ENCODE data around the gene CASP6.
"Not testable (repeated sequence)": the region's sequence is repeated elsewhere in the genome, so short reads cannot be mapped to it uniquely, and the experiment has no call there.

Gene CASP6

DNA sequence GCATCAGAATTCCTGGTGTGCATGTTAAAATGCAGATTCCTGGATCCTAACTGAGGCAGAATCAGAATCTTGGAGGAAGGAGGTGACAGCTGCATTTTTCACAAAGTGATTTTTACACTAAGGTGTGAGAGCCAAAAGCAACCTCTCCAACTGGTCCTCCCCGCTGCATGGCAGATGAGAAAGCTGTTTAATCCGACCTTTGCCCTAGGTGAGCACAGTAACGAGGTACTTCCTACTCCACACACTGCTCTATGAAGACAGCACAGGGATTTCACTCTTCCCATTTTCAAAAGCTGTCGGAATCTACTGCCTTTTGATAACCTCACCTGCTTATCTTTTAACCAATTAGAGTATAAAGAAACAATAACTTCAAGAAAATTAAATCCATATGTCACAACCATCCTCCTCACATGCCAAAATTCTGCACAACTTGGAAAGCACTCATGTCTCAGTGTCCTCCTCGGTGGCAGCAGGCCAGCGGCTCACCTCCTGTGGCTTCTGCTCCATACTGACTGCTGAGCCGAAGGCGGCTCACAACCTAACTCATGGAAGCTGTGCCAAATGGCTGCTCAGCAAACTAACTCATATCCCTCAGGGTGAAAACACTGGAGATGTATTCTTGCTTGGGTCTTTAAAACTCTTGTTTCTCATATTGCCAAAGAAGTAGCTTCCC, 3.6 kb downstream of the CASP6 start:
- peaks cover 46% of the 10 kb centered on the region for H3K4me1 Mint-ChIP-seq
- H3K4me3 Mint-ChIP-seq = no peak overlapping the region
- H3K9me3 Mint-ChIP-seq = no peaks in the 10 kb centered on the region
- H3K36me3 Mint-ChIP-seq = peaks cover 34% of the 10 kb centered on the region
- no peak for DNase-seq
- CTCF ChIA-PET = no interaction called here
- H3K27ac Mint-ChIP-seq = peak overlapping the region; percentile 42
- no peaks in the 10 kb centered on the region for H3K27me3 Mint-ChIP-seq

DNA sequence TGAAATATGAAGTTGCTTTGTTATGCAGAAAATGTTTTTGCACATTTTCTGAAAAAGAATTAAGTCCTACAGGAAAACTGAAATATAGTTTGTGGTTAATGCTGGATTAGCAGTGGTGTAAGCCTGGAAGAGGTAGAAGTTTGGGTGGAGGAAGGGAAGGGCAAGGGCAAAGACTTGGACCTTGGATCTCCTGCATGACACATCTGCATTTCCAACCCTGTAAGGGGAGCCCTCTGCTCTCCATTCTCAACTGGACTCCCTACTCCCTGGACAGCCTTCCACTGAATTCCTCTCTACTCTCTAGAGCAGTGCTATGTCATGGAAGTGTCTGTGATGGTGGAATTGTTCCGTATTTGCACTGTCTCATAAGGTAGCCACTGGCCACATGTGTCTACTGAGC, 4.6 kb downstream of the CASP6 start:
- CTCF ChIA-PET = no interaction called here
- H3K27ac Mint-ChIP-seq = no peak overlapping the region
- DNase-seq = no peak
- H3K9me3 Mint-ChIP-seq = no peaks in the 10 kb centered on the region
- no peak overlapping the region for H3K4me3 Mint-ChIP-seq
- H3K27me3 Mint-ChIP-seq = no peaks in the 10 kb centered on the region
- peaks cover 44% of the 10 kb centered on the region for H3K36me3 Mint-ChIP-seq
- H3K4me1 Mint-ChIP-seq = peaks cover 43% of the 10 kb centered on the region

DNA sequence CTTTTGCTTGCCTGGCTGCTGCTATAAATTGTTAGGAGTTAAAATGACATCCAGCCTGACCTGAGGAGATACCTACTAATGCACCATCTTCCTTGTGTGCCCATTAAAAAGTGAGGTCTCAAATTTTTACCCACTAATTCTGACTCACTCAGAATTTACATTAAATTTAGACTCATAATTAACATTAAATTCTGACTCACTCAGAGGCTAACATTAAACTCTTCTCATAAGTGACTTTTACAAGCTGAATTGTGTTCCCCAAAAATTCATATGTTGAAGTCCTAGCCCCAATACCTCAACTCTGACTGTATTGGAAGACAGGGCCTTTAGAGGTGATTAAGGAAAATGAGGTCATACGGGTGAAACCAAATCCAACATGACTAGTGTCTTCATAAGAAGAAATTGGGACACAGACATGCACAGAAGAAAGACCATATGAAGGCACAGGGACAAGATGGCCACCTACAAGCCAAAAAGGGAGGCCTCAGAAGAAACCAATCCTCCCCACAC, 11.8 kb downstream of the CASP6 start:
- Mint-ChIP-seq H3K4me1 (peaks cover 39% of the 10 kb centered on the region), H3K4me3 (no peak overlapping the region), H3K9me3 (no peaks in the 10 kb centered on the region), H3K27me3 (no peaks in the 10 kb centered on the region), H3K36me3 (peaks cover 65% of the 10 kb centered on the region), H3K27ac (peak overlapping the region; percentile 81)
- CTCF ChIA-PET = no interaction called here
- DNase-seq = no peak

DNA sequence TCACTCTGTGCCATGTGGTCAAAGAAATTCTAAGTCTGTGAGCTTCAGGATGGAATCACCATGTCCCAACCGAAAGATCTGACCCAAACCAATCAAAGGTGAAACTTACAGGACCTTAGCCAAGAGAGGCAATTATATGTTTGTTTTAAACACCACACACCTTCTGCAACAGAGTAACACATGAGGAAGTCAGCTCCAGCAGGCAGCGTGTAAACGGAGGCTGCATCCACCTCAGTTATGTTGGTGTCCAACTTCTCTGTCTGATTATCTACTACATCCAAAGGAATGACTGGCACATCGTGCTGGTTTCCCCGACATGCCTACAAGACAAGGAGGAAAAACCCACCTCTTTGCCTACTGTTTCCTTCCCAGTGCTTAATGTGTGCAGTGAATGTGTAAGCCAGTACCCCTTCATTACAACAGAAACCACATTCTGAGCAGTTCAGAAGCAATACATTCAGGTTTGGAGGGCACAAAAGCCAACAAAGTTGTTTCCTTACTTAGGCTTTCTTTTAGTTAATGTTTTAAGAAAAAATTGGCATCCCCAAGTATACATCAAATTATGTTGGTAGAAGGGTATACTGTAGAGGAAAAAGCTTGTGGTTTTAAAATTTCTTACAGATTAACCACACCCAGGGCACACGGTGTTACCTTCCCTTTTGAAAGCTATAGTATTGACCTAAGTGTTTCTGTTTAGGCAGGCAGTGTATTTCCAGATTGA, 12.4 kb downstream of the CASP6 start:
- Mint-ChIP-seq H3K27me3 (no peaks in the 10 kb centered on the region), H3K4me1 (peaks cover 39% of the 10 kb centered on the region), H3K27ac (peak overlapping the region; percentile 81), H3K36me3 (peaks cover 67% of the 10 kb centered on the region), H3K9me3 (no peaks in the 10 kb centered on the region), H3K4me3 (peak overlapping the region; percentile 21)
- peak; percentile 25 for DNase-seq
- CTCF ChIA-PET = no interaction called here

DNA sequence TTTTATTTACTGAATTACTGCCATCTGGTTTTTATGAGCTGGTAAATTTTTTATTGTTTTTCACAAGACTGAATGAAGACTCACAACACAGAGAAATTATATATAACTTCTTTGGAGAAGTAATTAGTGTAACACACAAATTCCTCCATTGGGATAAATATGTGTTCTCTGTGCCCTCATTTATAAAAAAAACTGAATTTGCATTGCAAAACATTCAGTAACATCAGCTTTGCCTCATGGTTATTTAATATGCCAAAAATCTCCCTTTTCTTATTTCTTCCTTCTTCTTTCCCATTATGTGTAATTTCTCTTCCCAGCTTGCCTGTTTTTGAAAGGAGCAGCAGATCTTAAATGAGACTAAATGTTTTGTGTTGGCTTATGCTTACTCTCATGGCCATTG, 18.5 kb downstream of the CASP6 start:
- Mint-ChIP-seq H3K27me3 (no peaks in the 10 kb centered on the region), H3K36me3 (peaks cover 76% of the 10 kb centered on the region), H3K4me1 (peaks cover 34% of the 10 kb centered on the region), H3K27ac (no peak overlapping the region), H3K4me3 (no peak overlapping the region), H3K9me3 (peaks cover 3% of the 10 kb centered on the region)
- DNase-seq = no peak
- CTCF ChIA-PET = no interaction called here

DNA sequence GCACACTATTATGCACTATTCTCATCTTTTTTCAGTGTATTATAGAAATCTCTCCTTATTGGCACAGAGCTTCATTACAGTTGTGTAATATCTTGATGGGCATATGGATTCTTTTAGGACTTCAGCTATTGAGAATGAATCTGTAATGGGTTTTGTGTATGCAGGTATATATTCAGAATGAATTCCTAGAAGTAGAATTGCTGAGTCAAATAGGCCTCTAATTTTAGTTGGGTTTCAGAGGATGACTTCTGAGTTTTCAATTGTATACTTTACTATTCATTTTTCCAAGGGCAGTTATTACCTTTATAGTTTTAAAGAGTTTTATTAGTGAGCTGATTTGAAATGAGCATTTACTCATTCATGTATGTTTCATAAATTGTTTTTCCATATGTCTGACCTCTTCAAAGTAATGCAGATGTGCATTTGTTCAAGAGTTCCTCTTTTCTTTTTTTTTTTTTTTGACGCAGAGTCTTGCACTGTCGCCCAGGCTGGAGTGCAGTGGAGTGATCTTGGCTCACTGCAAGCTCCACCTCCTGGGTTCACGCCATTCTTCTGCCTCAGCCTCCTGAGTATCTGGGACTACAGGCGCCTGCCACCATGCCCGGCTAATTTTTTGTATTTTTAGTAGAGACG, 19.5 kb downstream of the CASP6 start:
- Mint-ChIP-seq H3K27ac (peak overlapping the region; percentile 33), H3K9me3 (peaks cover 5% of the 10 kb centered on the region), H3K4me1 (peaks cover 34% of the 10 kb centered on the region), H3K36me3 (peaks cover 79% of the 10 kb centered on the region), H3K4me3 (no peak overlapping the region), H3K27me3 (no peaks in the 10 kb centered on the region)
- no peak for DNase-seq
- CTCF ChIA-PET = interaction anchor here (0.6 kb wide), 1 partner anchor 1683 kb away, joined by 4 read pairs; no protein-coding TSS in a partner anchor

DNA sequence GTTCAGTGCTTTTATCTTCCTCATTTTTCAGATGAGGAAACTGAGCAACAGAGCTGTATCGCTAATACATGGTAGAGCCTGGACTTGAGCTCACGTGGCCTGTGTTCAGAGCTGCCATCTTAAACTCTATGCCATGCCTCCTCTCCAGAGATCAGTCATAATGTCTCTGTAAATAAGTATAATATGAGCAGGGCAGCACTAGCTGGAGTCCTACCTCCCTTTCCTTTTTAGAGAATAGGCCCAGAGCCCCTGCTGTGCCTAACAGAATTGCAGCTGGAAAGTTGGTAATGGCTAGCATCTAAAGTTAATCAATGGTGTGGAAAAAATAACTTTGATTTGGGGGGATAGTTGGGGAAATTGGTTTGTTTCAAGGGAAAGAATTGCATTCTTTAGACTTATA, 20.4 kb downstream of the CASP6 start:
- H3K27me3 Mint-ChIP-seq = no peaks in the 10 kb centered on the region
- peak overlapping the region; percentile 6 for H3K27ac Mint-ChIP-seq
- H3K4me3 Mint-ChIP-seq = no peak overlapping the region
- H3K9me3 Mint-ChIP-seq = peaks cover 5% of the 10 kb centered on the region
- peaks cover 78% of the 10 kb centered on the region for H3K36me3 Mint-ChIP-seq
- CTCF ChIA-PET = no interaction called here
- peaks cover 34% of the 10 kb centered on the region for H3K4me1 Mint-ChIP-seq
- DNase-seq = no peak

DNA sequence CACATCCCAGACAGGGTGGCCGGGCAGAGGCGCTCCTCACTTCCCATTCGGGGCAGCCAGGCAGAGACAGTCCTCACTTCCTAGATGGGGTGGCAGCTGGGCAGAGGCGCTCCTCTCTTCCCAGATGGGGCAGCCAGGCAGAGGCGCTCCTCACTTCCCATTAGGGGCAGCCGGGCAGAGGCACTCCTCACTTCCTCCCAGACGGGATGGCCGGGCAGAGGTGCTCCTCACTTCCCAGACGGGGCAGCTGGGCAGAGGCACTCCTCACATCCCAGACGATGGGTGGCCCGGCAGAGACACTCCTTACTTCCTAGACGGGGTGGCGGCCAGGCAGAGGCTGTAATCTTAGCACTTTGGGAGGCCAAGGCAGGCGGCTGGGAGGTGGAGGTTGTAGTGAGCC, 24.3 kb downstream of the CASP6 start:
- H3K36me3 Mint-ChIP-seq = peaks cover 77% of the 10 kb centered on the region
- H3K27ac Mint-ChIP-seq, H3K4me3 Mint-ChIP-seq: not testable (repeated sequence)

DNA sequence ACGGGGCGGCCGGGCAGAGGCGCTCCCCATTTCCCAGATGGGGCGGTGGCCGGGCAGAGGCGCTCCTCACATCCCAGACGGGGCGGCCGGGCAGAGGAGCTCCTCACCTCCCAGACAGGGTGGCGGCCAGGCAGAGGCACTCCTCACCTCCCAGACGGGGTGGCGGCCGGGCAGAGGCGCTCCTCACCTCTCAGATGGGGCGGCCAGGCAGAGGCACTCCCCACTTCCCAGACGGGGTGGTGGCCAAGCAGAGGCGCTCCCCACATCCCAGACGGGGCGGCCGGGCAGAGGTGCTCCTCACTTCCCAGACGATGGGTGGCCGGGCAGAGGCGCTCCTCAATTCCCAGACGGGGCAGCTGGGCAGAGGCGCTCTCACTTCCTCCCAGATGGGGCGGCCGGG, 24.8 kb downstream of the CASP6 start:
- peaks cover 14% of the 10 kb centered on the region for H3K9me3 Mint-ChIP-seq
- peaks cover 77% of the 10 kb centered on the region for H3K36me3 Mint-ChIP-seq

More for the DNA sequence above, 24.3 kb downstream of the CASP6 start:
- Mint-ChIP-seq H3K4me1 (peaks cover 32% of the 10 kb centered on the region), H3K9me3 (peaks cover 14% of the 10 kb centered on the region)
- CTCF ChIA-PET, DNase-seq, H3K27me3 Mint-ChIP-seq: not testable (repeated sequence)

DNA sequence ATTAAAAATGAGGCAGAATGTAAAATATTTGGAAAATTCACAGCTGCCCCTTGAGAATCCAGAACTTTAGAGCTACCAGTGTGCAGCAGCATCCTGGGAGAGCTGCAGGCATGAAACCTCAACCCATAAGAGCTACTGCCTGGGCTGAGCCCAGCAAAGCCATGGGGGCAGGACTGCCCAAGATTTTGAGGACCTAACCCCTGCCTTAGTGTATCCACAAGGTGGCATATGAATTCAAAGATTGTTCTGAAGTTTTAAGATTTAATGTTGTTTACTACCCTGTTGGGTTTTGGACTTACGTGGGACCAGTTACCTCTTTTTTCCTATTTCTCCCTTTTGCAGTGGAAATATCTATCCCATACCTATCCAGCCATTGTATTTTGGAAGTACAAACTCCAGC, 26.4 kb downstream of the CASP6 start:
- peaks cover 12% of the 10 kb centered on the region for H3K4me1 Mint-ChIP-seq
- peaks cover 14% of the 10 kb centered on the region for H3K9me3 Mint-ChIP-seq
- H3K27ac Mint-ChIP-seq = no peak overlapping the region
- DNase-seq = no peak
- peaks cover 71% of the 10 kb centered on the region for H3K36me3 Mint-ChIP-seq
- no peak overlapping the region for H3K4me3 Mint-ChIP-seq
- CTCF ChIA-PET = interaction anchor here (0.8 to 1.3 kb wide), 2 partner anchors 13 to 24 kb away, joined by 3 to 4 read pairs; no protein-coding TSS in a partner anchor
- no peaks in the 10 kb centered on the region for H3K27me3 Mint-ChIP-seq

More for the DNA sequence above, 24.8 kb downstream of the CASP6 start:
- not testable (repeated sequence) for DNase-seq, H3K4me3 Mint-ChIP-seq, H3K27ac Mint-ChIP-seq, H3K27me3 Mint-ChIP-seq
- CTCF ChIA-PET = interaction anchor here (0.6 kb wide), 1 partner anchor 466 kb away, joined by 3 read pairs; no protein-coding TSS in a partner anchor
- peaks cover 27% of the 10 kb centered on the region for H3K4me1 Mint-ChIP-seq

DNA sequence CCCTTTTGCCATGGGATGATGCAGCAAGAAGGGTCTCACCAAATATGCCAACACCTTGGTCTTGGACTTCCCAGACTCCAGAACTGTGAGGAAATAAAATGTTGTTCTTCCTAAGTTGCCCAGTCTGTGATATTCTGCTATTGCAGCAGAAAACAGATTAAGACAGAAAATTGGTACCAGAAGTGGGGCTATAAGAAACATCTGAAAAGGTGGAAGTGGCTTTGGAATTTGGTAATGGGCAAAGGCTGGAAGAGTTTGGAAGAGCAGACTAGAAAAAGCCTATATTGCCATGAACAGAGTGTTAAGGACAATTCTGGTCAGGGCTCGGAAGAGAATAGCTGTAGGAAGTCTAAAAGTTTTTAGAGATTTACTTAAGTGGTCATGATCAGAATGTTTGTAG, 27.4 kb downstream of the CASP6 start:
- H3K27me3 Mint-ChIP-seq = no peaks in the 10 kb centered on the region
- DNase-seq = no peak
- no peak overlapping the region for H3K27ac Mint-ChIP-seq
- peaks cover 73% of the 10 kb centered on the region for H3K36me3 Mint-ChIP-seq
- peaks cover 3% of the 10 kb centered on the region for H3K4me1 Mint-ChIP-seq
- CTCF ChIA-PET = no interaction called here
- no peak overlapping the region for H3K4me3 Mint-ChIP-seq
- peaks cover 24% of the 10 kb centered on the region for H3K9me3 Mint-ChIP-seq

DNA sequence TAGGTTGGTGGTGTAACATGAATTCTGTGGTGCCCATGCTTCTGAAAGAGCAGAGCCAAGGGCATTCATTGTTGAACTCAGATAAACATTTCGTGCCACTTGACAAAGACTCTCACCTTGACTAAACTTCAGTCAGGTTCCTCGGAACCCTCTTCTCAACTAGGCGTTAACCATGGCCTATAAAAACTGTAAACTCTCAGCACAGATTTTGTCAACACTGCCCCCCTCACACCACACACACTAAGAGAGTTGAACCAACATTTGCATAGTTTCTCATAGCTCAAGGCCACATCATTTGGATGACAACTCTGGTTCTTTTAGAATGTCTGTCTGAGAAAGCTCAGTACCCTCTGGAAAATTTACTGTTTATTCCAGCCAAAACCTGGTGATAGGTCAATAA, 28.1 kb downstream of the CASP6 start:
- Mint-ChIP-seq H3K36me3 (peaks cover 73% of the 10 kb centered on the region), H3K27me3 (no peaks in the 10 kb centered on the region), H3K4me1 (no peaks in the 10 kb centered on the region), H3K4me3 (no peak overlapping the region), H3K27ac (no peak overlapping the region), H3K9me3 (peaks cover 23% of the 10 kb centered on the region)
- CTCF ChIA-PET = no interaction called here
- DNase-seq = no peak

DNA sequence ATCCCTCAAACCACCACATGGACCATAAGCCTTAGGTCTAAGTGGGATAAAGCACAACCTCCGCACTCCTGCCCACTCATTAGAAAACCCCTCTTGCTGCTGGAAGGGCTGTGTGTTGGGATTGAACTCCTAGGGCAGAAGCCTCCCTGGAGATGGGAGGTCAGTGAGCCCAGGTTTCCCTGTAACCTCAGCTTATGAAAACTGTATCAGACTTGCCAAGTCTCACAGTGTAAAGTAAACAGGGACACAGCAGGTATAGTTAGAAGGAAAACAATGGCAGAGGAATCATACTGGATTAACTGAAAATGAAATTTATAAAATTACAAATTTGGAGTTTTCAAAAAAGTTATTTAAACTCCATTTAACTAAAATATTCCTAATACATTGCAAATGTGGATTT, 29.9 kb downstream of the CASP6 start:
- Mint-ChIP-seq H3K4me1 (peaks cover 11% of the 10 kb centered on the region), H3K4me3 (no peak overlapping the region), H3K9me3 (peaks cover 19% of the 10 kb centered on the region), H3K27me3 (no peaks in the 10 kb centered on the region), H3K27ac (no peak overlapping the region), H3K36me3 (peaks cover 74% of the 10 kb centered on the region)
- DNase-seq = no peak
- CTCF ChIA-PET = no interaction called here

DNA sequence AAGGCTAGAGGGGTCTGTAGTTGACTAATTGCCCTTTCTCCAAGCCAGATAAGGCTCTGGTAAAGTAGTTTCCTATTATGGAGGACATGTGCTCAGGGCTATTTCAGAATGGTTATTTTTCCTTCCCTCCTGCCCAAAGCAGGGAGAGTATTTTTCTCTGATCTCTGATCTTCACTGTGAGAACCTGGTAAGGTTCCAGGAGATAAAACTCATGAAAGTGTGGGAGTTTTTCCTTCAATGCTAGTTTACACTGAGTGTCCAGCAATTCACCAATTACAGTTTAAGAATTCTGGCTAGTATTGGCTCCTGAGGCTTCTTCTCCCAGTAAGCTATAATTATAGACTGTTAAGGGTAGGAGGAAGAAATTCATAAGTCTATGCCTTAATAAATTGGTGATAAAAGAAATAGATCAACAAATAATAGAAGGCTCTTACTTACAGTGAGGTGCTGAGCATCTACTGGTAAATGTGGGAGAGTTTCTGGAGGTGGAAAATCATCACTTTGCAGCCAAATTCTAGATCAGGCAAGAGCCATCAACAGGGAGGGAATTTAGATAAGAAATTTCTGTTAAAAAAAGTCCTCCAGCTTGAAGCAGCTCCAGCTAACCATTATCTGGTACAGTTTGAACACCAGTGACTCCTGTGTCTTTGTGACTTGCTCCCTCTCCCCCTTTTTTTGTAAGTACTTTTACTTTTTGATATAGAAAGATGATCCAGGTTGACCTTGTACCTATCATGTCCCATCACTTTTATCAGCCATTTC, 30.9 kb downstream of the CASP6 start:
- H3K4me1 Mint-ChIP-seq = peaks cover 11% of the 10 kb centered on the region
- CTCF ChIA-PET = interaction anchor here (0.6 kb wide), 1 partner anchor 110 kb away, joined by 3 read pairs; no protein-coding TSS in a partner anchor
- no peaks in the 10 kb centered on the region for H3K27me3 Mint-ChIP-seq
- H3K4me3 Mint-ChIP-seq = no peak overlapping the region
- H3K36me3 Mint-ChIP-seq = peaks cover 75% of the 10 kb centered on the region
- H3K9me3 Mint-ChIP-seq = peaks cover 18% of the 10 kb centered on the region
- H3K27ac Mint-ChIP-seq = no peak overlapping the region
- no peak for DNase-seq

Measured in activated naive CD4-positive, alpha-beta T cell treated with anti-CD3 and anti-CD28 coated beads, Interleukin-2, amount 10 ng/mL, durations not matched to agents 7 days and 5 days (primary cell).